IMR-90 (cell line): ENCODE measurements around the gene SLC49A4. TPM values are rescaled to one million over a fixed set of nuclear protein-coding genes. Genes with fewer than 3 reads are reported as not detected.
A peak's percentile ranks its signal among the peaks of the same experiment; 100 is the strongest.

ENCODE experiments used
- ATAC-seq: fragments of 200-7000 bp; cut with Tn5 transposase; 2 replicates; pipeline ENCODE4 v1.9.1; 2020; ENCODE audit warnings: low read depth, mild to moderate bottlenecking, moderate library complexity
- BruUV-seq: library from RNA; stranded (reverse); fragments of 400-500 nt; replicated peaks from 2 replicates; lab custom pipeline; 2021; lab: Mats Ljungman, UMichigan
- CTCF ChIA-PET: fragments of 300-600 bp; formaldehyde crosslinking; extraction: SDS; loops from one replicate; lab custom pipeline; 2021; ENCODE audit warnings: antibody characterized with exemption; lab: Yijun Ruan, JAX
- POLR2A ChIA-PET: fragments of 300-600 bp; sonication (Branson Sonifier 250); formaldehyde crosslinking; loops from one replicate; lab custom pipeline; 2022; ENCODE audit warnings: antibody characterized with exemption; ENCODE audit not compliant: unreplicated experiment; lab: Charles Lee
- DNase-seq: peaks from one replicate; pipeline ENCODE4 v3.0.0; 2013
- H2AFZ ChIP-seq: replicated peaks from 2 replicates; pipeline ENCODE3; 2013; ENCODE audit warnings: low read length, mild to moderate bottlenecking; ENCODE audit not compliant: poor library complexity
- H2AK5ac ChIP-seq: 2 replicates; pipeline ENCODE4 v1.6.1; 2013; ENCODE audit warnings: low read depth, low read length, inconsistent platforms
- H2AK9ac ChIP-seq: replicated peaks from 2 replicates; pipeline ENCODE3; 2013; ENCODE audit warnings: mild to moderate bottlenecking, low read depth, low read length, moderate library complexity; ENCODE audit not compliant: poor library complexity
- H2BK120ac ChIP-seq: 2 replicates; pipeline ENCODE4 v1.6.1; 2013; ENCODE audit warnings: low read depth, low read length, inconsistent platforms
- H2BK15ac ChIP-seq: 3 replicates; pipeline ENCODE4 v1.6.1; 2013; ENCODE audit warnings: low read depth, low read length, inconsistent platforms
- H2BK20ac ChIP-seq: 2 replicates; pipeline ENCODE4 v1.6.1; 2013; ENCODE audit warnings: low read depth, mild to moderate bottlenecking, inconsistent platforms, low read length, moderate library complexity
- H2BK5ac ChIP-seq: 2 replicates; pipeline ENCODE4 v1.6.1; 2013; ENCODE audit warnings: mild to moderate bottlenecking, low read depth, low read length, inconsistent platforms; ENCODE audit not compliant: poor library complexity, severe bottlenecking
- H3K14ac ChIP-seq: replicated peaks from 2 replicates; pipeline ENCODE4 v1.6.1; 2013; ENCODE audit warnings: low read depth, low read length, inconsistent platforms
- H3K18ac ChIP-seq: 2 replicates; pipeline ENCODE4 v1.6.1; 2013; ENCODE audit warnings: low read depth, low read length, control low read depth
- H3K23ac ChIP-seq: 2 replicates; pipeline ENCODE4 v1.6.1; 2013; ENCODE audit warnings: low read depth, low read length, inconsistent platforms
- H3K27ac ChIP-seq: 2 replicates; pipeline ENCODE4 v1.5.1; 2013; ENCODE audit warnings: mild to moderate bottlenecking, control low read depth, low read length; ENCODE audit not compliant: insufficient read depth
- H3K27me3 ChIP-seq: 2 replicates; pipeline ENCODE4 v1.6.1; 2013; ENCODE audit warnings: low read length; ENCODE audit not compliant: control insufficient read depth, insufficient read depth
- H3K36me3 ChIP-seq: 2 replicates; pipeline ENCODE4 v1.6.1; 2013; ENCODE audit warnings: low read length, mixed read lengths; ENCODE audit not compliant: control insufficient read depth, insufficient read depth
- H3K4ac ChIP-seq: 2 replicates; pipeline ENCODE4 v1.6.1; 2013; ENCODE audit warnings: low read depth, low read length, inconsistent platforms
- H3K4me1 ChIP-seq: 2 replicates; pipeline ENCODE4 v1.6.1; 2013; ENCODE audit warnings: low read length, mixed read lengths; ENCODE audit not compliant: control insufficient read depth, insufficient read depth
- H3K4me2 ChIP-seq: 2 replicates; pipeline ENCODE4 v1.6.1; 2013; ENCODE audit warnings: low read depth, mild to moderate bottlenecking, control low read depth, low read length, moderate library complexity
- H3K4me3 ChIP-seq: 2 replicates; pipeline ENCODE4 v1.5.1; 2013; ENCODE audit warnings: low read depth, mild to moderate bottlenecking, control low read depth, low read length, moderate library complexity; ENCODE audit not compliant: insufficient read depth
- H3K56ac ChIP-seq: 2 replicates; pipeline ENCODE4 v1.6.1; 2013; ENCODE audit warnings: low read length, inconsistent platforms; ENCODE audit not compliant: insufficient read depth; ENCODE audit errors: extremely low read depth
- H3K79me1 ChIP-seq, 2 experiments: 2 replicates each; pipeline ENCODE4 v1.6.1; 2013; ENCODE audit warnings: low read length in 2 of 2, inconsistent platforms in 1 of 2, low read depth in 1 of 2
- H3K9ac ChIP-seq: 2 replicates; pipeline ENCODE4 v1.6.1; 2013; ENCODE audit warnings: low read depth, low read length, control low read depth
- H3K9me1 ChIP-seq: 2 replicates; pipeline ENCODE4 v1.6.1; 2013; ENCODE audit warnings: low read length, inconsistent platforms; ENCODE audit not compliant: insufficient read depth
- H3K9me3 ChIP-seq: 2 replicates; pipeline ENCODE4 v1.6.1; 2013; ENCODE audit warnings: low read length; ENCODE audit not compliant: control insufficient read depth, insufficient read depth
- H4K20me1 ChIP-seq: 2 replicates; pipeline ENCODE4 v1.6.1; 2013; ENCODE audit warnings: low read length, inconsistent platforms; ENCODE audit not compliant: insufficient read depth
- H4K5ac ChIP-seq: 2 replicates; pipeline ENCODE4 v1.6.1; 2013; ENCODE audit warnings: mild to moderate bottlenecking, low read depth, low read length, control low read depth
- H4K8ac ChIP-seq, 2 experiments: 2 replicates each; pipeline ENCODE4 v1.6.1; 2013; ENCODE audit warnings: low read depth in 2 of 2, low read length in 2 of 2, control low read depth in 1 of 2, inconsistent platforms in 1 of 2
- H4K91ac ChIP-seq: 2 replicates; pipeline ENCODE4 v1.6.1; 2013; ENCODE audit warnings: low read depth, low read length, inconsistent platforms; ENCODE audit not compliant: insufficient read depth
- CHD1 ChIP-seq: IDR thresholded peaks from 2 replicates; pipeline ENCODE4 v1.6.1; 2012; ENCODE audit warnings: low read depth, low read length, improper control_type of control experiment
- CTCF ChIP-seq: conservative IDR thresholded peaks from 2 replicates; pipeline ENCODE4 v1.5.1; 2012; ENCODE audit warnings: mild to moderate bottlenecking, low read depth, low read length, improper control_type of control experiment
- FOS ChIP-seq: fragments of 150-350 bp; IDR thresholded peaks from 2 replicates; pipeline ENCODE4 v1.6.1; 2016; ENCODE audit warnings: low read depth, low read length
- MAFK ChIP-seq: IDR thresholded peaks from 2 replicates; pipeline ENCODE4 v1.6.1; 2012; ENCODE audit warnings: low read depth, low read length, improper control_type of control experiment
- NFE2L2 ChIP-seq: fragments of 150-350 bp; IDR thresholded peaks from 2 replicates; pipeline ENCODE4 v1.6.1; 2016; ENCODE audit warnings: low read depth, mild to moderate bottlenecking, low read length
- POLR2A ChIP-seq: IDR thresholded peaks from 2 replicates; pipeline ENCODE4 v1.6.1; 2012; ENCODE audit warnings: mild to moderate bottlenecking, low read depth, low read length
- RCOR1 ChIP-seq: IDR thresholded peaks from 2 replicates; pipeline ENCODE4 v1.6.1; 2012; ENCODE audit warnings: mild to moderate bottlenecking, low read length, improper control_type of control experiment; ENCODE audit not compliant: insufficient replicate concordance
- RFX5 ChIP-seq: IDR thresholded peaks from 2 replicates; pipeline ENCODE4 v1.8.0; 2012; ENCODE audit warnings: low read depth, mild to moderate bottlenecking, low read length, moderate library complexity
- SMC3 ChIP-seq: fragments of 150-350 bp; IDR thresholded peaks from 2 replicates; pipeline ENCODE4 v1.6.1; 2016; ENCODE audit warnings: low read depth, mild to moderate bottlenecking, antibody characterized with exemption, low read length, moderate library complexity
- USF2 ChIP-seq: fragments of 150-350 bp; IDR thresholded peaks from 2 replicates; pipeline ENCODE4 v1.6.1; 2017; ENCODE audit warnings: mild to moderate bottlenecking, antibody characterized with exemption, low read length, low read depth
- WGBS, 2 experiments: methylation state at CpG; one replicate each; pipeline versions ENCODE4 v1.1.5 to v1.1.7; 2013; ENCODE audit warnings: missing lambda C conversion rate in 2 of 2; ENCODE audit not compliant: insufficient read length in 1 of 2; ENCODE audit errors: extremely low coverage in 2 of 2; 5-methylcytosine and 5-hydroxymethylcytosine counted together
- dilution Hi-C: fragments of 300-500 bp; cut with HindIII; formaldehyde crosslinking; loops from one replicate; pipeline ENCODE4 v1.14.3; 2018; ENCODE audit warnings: low sequenced_read_pairs; ENCODE audit not compliant: unreplicated experiment
- in situ Hi-C: fragments of 300-500 bp; cut with MboI; formaldehyde crosslinking; loops from 3 replicates; pipeline ENCODE4 v1.14.3; 2019; ENCODE audit warnings: low sequenced_read_pairs, inconsistent platforms, mixed read lengths
- intact Hi-C: fragments of 100-400 bp; cut with micrococcal nuclease; formaldehyde crosslinking; loops from 2 replicates; pipeline ENCODE4 v1.10.0; 2022
- polyA plus RNA-seq, 3 experiments: library from polyadenylated mRNA; depleted of rRNA; stranded (reverse); fragments of >200 nt; gene quantifications; 2 replicates each; pipeline ENCODE4 v1.2.3, GENCODE V29; 2012; ENCODE audit warnings: low replicate concordance in 1 of 3
- total RNA-seq: library from RNA; depleted of rRNA; stranded (reverse); fragments of >200 nt; gene quantifications from 2 replicates; pipeline ENCODE4 v1.2.3, GENCODE V29; 2012
- TF ChIP-seq, protein P1 (sequence below): fragments of 150-350 bp; IDR thresholded peaks from 2 replicates; pipeline ENCODE4 v1.6.1; 2016; ENCODE audit warnings: low read depth, mild to moderate bottlenecking, low read length, moderate library complexity, borderline replicate concordance

SLC49A4 gene
- total and polyA plus RNA-seq, 2 of the 4 experiments (the other 2 are of a cell fraction) = 6.5 to 6.8 TPM

GRCh38 chr3:122794483-122794778, 438 bp upstream of the SLC49A4 start:
- intact Hi-C loops = loop anchor here (2.0 to 10.0 kb wide), 2 partner anchors 110 to 232 kb away; partner anchors contain the start of gene PARP14
- TF ChIP-seq POLR2A (no peak), CHD1 (no peak), FOS (no peak), CTCF (no peak), SMC3 (no peak), MAFK (no peak), USF2 (no peak), RCOR1 (no peak), NFE2L2 (no peak), RFX5 (no peak)
- TF ChIP-seq, protein P1, sequence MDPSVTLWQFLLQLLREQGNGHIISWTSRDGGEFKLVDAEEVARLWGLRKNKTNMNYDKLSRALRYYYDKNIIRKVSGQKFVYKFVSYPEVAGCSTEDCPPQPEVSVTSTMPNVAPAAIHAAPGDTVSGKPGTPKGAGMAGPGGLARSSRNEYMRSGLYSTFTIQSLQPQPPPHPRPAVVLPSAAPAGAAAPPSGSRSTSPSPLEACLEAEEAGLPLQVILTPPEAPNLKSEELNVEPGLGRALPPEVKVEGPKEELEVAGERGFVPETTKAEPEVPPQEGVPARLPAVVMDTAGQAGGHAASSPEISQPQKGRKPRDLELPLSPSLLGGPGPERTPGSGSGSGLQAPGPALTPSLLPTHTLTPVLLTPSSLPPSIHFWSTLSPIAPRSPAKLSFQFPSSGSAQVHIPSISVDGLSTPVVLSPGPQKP = no peak
- no TSS peak for BruUV-seq

More at GRCh38 chr3:122794483-122794778, 438 bp upstream of the SLC49A4 start:
- H2BK20ac ChIP-seq = peak overlapping the region; percentile 84; the same call in 1 of the 2 replicates
- H3K36me3 ChIP-seq = no peaks in the 10 kb centered on the region
- H3K27me3 ChIP-seq = no peaks in the 10 kb centered on the region
- peaks cover 3% of the 10 kb centered on the region; the same call in 1 of the 2 replicates for H4K20me1 ChIP-seq
- peak overlapping the region; percentile 99 for H2AFZ ChIP-seq
- peak overlapping the region; percentile 81 for H3K4me2 ChIP-seq
- no peak for ATAC-seq
- 0 out of 2 replicates have a peak overlapping the region, but pooled peaks have one; percentile 90 for H2BK120ac ChIP-seq
- ChIA-PET POLR2A (no interaction called here), CTCF (interaction anchor here (1.7 kb wide), 1 partner anchor 12 kb away, joined by 3 read pairs; no protein-coding TSS in a partner anchor)
- peak overlapping the region; percentile 91; the same call in 1 of the 2 replicates for H3K4ac ChIP-seq
- H4K91ac ChIP-seq = no peak overlapping the region
- peak overlapping the region; percentile 90 for H3K4me3 ChIP-seq
- H3K56ac ChIP-seq = no peak overlapping the region
- H2BK15ac ChIP-seq = peak overlapping the region; percentile 85; the same call in 1 of the 3 replicates
- peak overlapping the region; percentile 84; the same call in 1 of the 2 replicates for H3K14ac ChIP-seq
- H3K79me1 ChIP-seq = peaks cover 0 to 42% of the 10 kb centered on the region in 2 experiments; a peak in 2 of 4 replicates
- H4K8ac ChIP-seq = peak overlapping the region; percentile 50 to 82; a peak in 1 of 4 replicates
- no peaks in the 10 kb centered on the region for H3K9me3 ChIP-seq
- no CpG with 5 or more reads among the region's 6 CpGs for WGBS, 2 experiments
- in situ Hi-C loops (no loop called here), dilution Hi-C loops (no loop called here)
- DNase-seq = peak; percentile 64
- peak overlapping the region; percentile 62 for H3K9ac ChIP-seq
- peak overlapping the region; percentile 78; the same call in 1 of the 2 replicates for H3K27ac ChIP-seq
- peak overlapping the region; percentile 90; the same call in 1 of the 2 replicates for H3K23ac ChIP-seq
- no peak overlapping the region for H2AK5ac ChIP-seq
- no peaks in the 10 kb centered on the region for H3K9me1 ChIP-seq
- no peak overlapping the region for H3K18ac ChIP-seq
- H3K4me1 ChIP-seq = no peaks in the 10 kb centered on the region; the same call in 1 of the 2 replicates
- no peak overlapping the region for H4K5ac ChIP-seq
- peak overlapping the region; percentile 73 for H2AK9ac ChIP-seq
- H2BK5ac ChIP-seq = peak overlapping the region; percentile 90
